ENCODE data around the gene SRRM4.

Gene SRRM4

DNA sequence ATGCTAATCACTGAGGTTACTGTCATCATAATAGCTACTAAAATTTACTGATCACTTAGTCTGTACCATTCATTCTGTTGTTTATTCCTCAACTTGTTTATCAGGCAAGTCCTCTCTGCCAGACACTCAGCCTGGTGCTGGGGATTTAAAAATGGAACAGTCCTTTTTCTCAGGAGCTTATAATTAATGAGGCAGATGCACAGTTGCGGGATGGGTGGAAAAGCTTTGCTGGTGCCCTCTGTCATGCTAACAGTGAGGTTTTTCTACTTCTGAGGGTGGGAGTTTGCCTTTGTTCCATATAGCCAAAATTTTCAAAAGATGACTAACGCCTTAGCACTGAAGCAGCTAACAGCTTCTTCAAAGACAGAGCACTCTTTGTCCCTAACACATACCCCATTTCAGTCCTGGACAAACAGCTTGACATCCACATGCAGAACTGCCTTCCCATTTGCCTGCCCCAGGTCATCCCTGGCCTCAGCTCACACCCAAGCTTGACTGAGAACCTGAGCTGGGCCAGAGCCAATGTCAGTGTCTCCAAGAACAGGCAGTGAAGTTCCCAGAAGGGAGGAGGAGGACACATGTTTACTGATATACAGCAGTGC lies 166.6 kb downstream of the SRRM4 start:
- Histone ChIP-seq H3K4me1 (ENCODE audit: control insufficient read depth, insufficient read depth, low read length) (no peaks in the 10 kb centered on the region), H3K27ac (ENCODE audit: low read depth, low read length) (no peak overlapping the region), H3K4me3 (ENCODE audit: low read length) (no peak overlapping the region), H3K9ac (ENCODE audit: low read length) (no peak overlapping the region), H3K36me3 (ENCODE audit: control insufficient read depth, insufficient read depth, low read length) (no peaks in the 10 kb centered on the region), H3K27me3 (ENCODE audit: control insufficient read depth, insufficient read depth, low read length) (no peaks in the 10 kb centered on the region)

DNA sequence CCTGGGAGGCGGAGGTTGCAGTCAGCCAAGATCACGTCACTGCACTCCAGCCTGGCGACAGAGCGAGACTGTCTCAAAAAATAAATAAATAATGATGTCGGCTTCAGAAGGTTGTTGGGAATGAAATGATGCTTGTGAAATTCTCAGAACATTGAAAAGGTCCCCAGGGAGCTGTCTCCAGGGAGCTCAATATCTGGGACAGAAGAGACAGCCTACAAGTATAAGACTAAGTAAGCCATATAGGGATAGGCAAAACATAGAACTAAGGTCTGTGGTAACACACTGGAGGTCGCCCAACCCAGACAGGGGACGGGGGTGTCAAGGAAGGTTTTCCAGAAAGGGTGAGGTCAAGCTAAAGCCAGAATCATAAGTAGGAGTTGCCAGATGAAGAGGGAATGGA lies 167.9 kb downstream of the SRRM4 start:
- Histone ChIP-seq H3K4me1 (ENCODE audit: control insufficient read depth, insufficient read depth, low read length) (no peaks in the 10 kb centered on the region), H3K27ac (ENCODE audit: low read depth, low read length) (no peak overlapping the region), H3K4me3 (ENCODE audit: low read length) (no peak overlapping the region), H3K9ac (ENCODE audit: low read length) (no peak overlapping the region), H3K36me3 (ENCODE audit: control insufficient read depth, insufficient read depth, low read length) (no peaks in the 10 kb centered on the region), H3K27me3 (ENCODE audit: control insufficient read depth, insufficient read depth, low read length) (no peaks in the 10 kb centered on the region)

DNA sequence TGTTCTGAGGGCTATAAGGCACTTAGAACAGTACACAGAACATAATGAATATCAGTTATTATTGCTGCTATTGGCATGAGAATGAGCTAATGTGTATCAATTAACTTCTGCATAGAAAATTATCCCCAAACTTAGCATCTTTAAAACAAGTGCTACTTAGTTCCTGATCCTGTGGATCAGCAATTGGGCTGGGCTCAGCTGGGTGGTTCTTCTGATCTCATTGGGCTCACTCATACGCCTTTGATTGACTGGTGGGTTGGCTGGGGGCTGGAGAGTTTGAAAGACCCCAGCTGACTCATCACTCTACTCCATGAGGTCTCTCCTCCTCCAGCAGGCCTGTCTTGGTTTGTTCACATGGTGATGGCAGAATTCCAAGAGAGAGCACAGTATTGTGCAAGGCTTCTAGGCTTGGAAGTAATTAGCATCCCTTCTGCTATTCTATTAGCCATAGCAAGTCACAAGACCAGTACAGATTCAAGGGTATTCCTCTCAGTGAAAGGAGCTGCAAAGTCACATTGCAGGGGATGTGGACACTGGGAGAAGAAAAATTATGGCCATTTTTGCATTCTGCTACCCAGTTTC lies 170.2 kb downstream of the SRRM4 start:
- Histone ChIP-seq H3K9ac (ENCODE audit: low read length) (no peak overlapping the region), H3K4me1 (ENCODE audit: control insufficient read depth, insufficient read depth, low read length) (no peaks in the 10 kb centered on the region)

DNA sequence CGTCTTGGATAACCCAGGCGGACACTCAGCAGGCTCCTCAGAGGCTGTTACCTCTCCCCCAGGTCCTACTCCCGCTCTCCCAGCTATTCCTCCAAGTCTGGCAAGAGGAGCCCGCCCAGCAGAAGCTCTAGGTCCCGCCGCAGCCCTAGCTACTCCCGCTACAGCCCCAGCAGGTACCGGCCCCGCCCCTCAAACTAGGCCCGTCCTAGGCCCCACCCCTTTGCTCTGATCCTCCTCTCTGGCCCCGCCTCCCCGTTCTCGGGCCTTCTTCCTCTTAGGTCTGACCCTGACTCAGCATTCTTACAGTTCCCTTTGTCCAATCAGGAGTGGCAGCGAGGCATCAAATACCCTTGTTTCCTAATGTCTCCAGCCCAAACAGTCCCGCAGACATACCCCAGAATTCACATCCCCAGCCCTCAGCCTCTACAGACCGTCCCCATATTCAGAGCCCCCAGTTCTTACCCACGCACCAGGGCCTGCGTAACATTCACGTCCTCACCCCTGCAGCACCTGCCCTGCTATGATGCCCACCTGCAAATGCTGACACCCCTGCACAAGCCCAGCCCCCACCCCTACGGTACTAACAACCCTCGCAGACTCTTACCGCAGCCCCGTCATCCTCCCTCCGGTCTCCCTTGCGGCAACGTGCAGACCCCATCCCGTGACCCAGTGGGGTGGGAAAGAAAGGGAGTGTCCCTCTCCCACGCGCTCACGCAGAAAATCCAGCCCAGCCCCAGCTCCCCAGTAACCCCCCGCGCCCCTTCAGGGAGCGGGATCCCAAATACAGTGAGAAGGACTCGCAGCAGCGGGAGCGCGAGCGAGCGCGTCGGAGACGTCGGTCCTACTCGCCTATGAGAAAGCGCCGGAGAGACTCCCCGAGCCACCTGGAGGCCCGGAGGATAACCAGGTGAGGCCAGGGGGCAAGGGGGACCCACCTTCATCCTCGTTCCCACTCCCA lies 172.4 kb downstream of the SRRM4 start:
- Histone ChIP-seq H3K27ac (ENCODE audit: low read depth, low read length) (no peak overlapping the region), H3K27me3 (ENCODE audit: control insufficient read depth, insufficient read depth, low read length) (no peaks in the 10 kb centered on the region), H3K4me1 (ENCODE audit: control insufficient read depth, insufficient read depth, low read length) (no peaks in the 10 kb centered on the region), H3K4me3 (ENCODE audit: low read length) (peak overlapping the region; percentile 39), H3K36me3 (ENCODE audit: control insufficient read depth, insufficient read depth, low read length) (no peaks in the 10 kb centered on the region), H3K9ac (ENCODE audit: low read length) (no peak overlapping the region)

More for the DNA sequence above, 170.2 kb downstream of the SRRM4 start:
- Histone ChIP-seq H3K36me3 (ENCODE audit: control insufficient read depth, insufficient read depth, low read length) (no peaks in the 10 kb centered on the region), H3K27me3 (ENCODE audit: control insufficient read depth, insufficient read depth, low read length) (no peaks in the 10 kb centered on the region), H3K27ac (ENCODE audit: low read depth, low read length) (no peak overlapping the region), H3K4me3 (ENCODE audit: low read length) (no peak overlapping the region)

DNA sequence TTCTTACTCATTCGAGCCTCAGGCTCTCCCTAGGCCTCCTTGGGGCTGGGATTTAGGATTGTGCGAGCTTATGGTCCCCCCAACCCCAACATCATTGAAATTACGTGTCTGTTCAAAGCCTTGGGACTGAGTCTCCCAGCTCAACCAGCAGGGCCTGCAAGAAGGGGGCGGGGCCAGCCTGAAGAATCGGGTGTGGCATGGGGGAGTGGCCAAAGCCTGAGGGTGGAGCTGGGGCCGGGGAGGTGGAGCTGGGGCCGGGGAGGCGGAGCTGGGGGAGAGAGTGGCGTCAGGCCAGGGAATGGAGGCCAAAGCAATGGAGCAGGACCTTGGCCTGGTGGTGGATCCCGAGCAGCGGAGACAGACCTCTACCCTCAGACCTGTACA lies 173.1 kb downstream of the SRRM4 start:
- H3K27ac ChIP-seq (ENCODE audit: low read depth, low read length) = no peak overlapping the region
- no peak overlapping the region for H3K4me3 ChIP-seq (ENCODE audit: low read length)
- H3K27me3 ChIP-seq (ENCODE audit: control insufficient read depth, insufficient read depth, low read length) = no peaks in the 10 kb centered on the region
- no peaks in the 10 kb centered on the region for H3K4me1 ChIP-seq (ENCODE audit: control insufficient read depth, insufficient read depth, low read length)
- H3K9ac ChIP-seq (ENCODE audit: low read length) = no peak overlapping the region
- no peaks in the 10 kb centered on the region for H3K36me3 ChIP-seq (ENCODE audit: control insufficient read depth, insufficient read depth, low read length)

DNA sequence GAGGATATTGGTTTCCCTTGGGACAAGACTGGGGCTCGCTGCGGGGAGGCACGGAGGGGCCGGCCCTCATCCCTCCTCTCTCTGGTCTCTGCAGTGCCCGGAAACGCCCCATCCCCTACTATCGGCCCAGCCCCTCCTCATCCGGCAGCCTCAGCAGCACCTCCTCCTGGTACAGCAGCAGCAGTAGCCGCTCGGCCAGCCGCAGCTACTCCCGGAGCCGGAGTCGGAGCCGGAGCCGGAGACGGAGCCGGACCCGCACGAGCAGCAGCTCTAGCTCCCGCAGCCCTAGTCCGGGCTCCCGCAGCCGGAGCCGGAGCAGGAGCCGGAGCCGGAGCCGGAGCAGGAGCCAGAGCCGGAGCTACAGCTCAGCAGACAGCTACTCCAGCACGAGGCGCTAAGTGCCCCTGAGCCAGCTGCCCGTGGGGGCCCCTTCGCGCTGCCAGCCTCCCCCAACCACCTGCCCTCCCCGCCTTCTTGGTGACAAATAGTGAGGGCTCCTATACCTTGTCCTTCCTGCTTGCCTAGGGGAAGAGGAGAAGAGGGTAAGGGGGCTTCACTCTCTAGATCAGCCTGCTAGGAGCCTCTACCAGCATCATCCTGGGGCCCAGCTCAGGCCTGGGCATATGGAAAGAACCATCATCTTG lies 175.2 kb downstream of the SRRM4 start:
- Histone ChIP-seq H3K9ac (ENCODE audit: low read length) (no peak overlapping the region), H3K36me3 (ENCODE audit: control insufficient read depth, insufficient read depth, low read length) (no peaks in the 10 kb centered on the region), H3K27ac (ENCODE audit: low read depth, low read length) (no peak overlapping the region), H3K4me1 (ENCODE audit: control insufficient read depth, insufficient read depth, low read length) (no peaks in the 10 kb centered on the region), H3K27me3 (ENCODE audit: control insufficient read depth, insufficient read depth, low read length) (no peaks in the 10 kb centered on the region), H3K4me3 (ENCODE audit: low read length) (no peak overlapping the region)

DNA sequence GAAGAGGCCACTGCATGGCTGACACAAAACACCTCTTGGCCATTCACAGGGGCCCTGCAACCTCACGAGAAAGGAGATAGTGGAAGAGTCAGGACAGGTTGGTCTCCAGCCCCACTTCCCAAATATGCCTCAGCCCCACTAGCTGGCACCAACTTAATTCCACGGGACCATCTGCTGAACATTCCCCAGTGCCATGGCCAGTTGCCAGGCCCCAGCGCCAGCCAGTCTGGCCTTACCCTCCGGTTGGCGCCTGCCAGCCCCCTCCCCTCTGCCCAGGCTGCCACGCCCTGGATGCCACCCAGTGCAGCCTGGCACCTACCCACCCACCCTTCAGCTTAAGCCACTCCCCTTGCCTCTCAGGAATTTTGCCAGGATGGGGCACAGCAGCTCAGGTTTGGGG lies 176.2 kb downstream of the SRRM4 start:
- Histone ChIP-seq H3K9ac (ENCODE audit: low read length) (no peak overlapping the region), H3K4me3 (ENCODE audit: low read length) (no peak overlapping the region), H3K27ac (ENCODE audit: low read depth, low read length) (no peak overlapping the region), H3K27me3 (ENCODE audit: control insufficient read depth, insufficient read depth, low read length) (no peaks in the 10 kb centered on the region), H3K4me1 (ENCODE audit: control insufficient read depth, insufficient read depth, low read length) (no peaks in the 10 kb centered on the region), H3K36me3 (ENCODE audit: control insufficient read depth, insufficient read depth, low read length) (no peaks in the 10 kb centered on the region)

DNA sequence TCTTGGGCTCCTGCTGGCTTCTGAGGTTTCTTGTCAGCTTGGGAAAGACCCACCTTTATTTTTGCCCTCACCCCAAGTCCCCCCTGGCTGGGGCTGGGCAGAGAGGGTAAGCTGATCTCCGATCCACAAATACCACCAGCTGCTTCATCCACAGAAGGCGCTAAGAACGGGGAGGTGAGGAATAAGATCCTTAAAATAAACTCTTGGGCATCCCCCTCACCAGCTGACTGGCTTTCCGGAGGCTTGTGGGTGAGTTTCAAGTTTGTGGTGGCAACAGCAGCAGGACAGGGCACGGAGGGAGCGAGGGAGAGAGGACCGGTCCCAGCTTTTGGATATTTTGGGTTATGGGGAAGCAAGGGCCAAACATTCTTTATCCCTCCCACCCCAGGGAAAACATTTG lies 176.6 kb downstream of the SRRM4 start:
- H3K4me1 ChIP-seq (ENCODE audit: control insufficient read depth, insufficient read depth, low read length) = no peaks in the 10 kb centered on the region
- no peak overlapping the region for H3K9ac ChIP-seq (ENCODE audit: low read length)
- no peaks in the 10 kb centered on the region for H3K27me3 ChIP-seq (ENCODE audit: control insufficient read depth, insufficient read depth, low read length)
- no peak overlapping the region for H3K27ac ChIP-seq (ENCODE audit: low read depth, low read length)
- no peaks in the 10 kb centered on the region for H3K36me3 ChIP-seq (ENCODE audit: control insufficient read depth, insufficient read depth, low read length)
- H3K4me3 ChIP-seq (ENCODE audit: low read length) = no peak overlapping the region

DNA sequence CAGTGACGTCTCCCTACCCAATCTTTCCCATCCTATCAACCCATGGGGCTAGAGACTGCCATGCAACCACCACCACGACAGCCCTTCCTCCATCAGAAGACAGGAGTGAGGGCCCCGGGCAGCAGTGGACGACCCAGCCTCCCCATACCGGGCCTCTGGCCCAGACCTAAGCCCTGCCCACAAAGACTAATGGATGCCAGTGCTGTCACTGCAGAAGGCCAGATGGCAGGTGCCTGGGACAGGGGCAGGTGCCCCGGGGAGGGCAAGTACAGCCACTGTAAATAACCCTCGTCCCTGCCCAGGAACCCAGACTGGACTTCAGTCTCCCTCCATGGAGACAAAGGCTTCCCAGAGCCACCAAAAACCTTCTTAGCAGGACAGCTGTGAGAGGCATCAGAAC lies 177.1 kb downstream of the SRRM4 start:
- no peak overlapping the region for H3K9ac ChIP-seq (ENCODE audit: low read length)
- no peak overlapping the region for H3K4me3 ChIP-seq (ENCODE audit: low read length)

DNA sequence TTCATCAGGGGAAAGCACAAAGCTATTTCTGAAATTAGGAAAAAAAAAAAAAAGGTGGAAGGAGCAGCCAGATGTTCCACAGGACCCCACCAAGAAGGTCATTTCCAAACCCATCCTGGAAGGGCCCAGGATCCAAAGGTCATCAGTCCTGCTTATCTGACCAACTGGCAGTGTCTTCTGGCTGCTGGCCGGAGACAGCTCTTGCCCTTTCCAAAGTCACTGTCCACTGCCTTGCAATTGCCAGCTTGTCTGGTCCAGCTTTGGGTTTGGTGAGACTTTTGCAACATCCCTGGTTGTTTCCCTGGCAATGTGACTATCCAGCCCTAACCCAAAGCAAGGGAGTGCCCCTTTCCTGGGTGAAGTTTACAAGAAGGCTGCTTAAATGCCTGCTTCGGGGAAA lies 178.5 kb downstream of the SRRM4 start:
- Histone ChIP-seq H3K4me1 (ENCODE audit: control insufficient read depth, insufficient read depth, low read length) (no peaks in the 10 kb centered on the region), H3K9ac (ENCODE audit: low read length) (no peak overlapping the region), H3K27ac (ENCODE audit: low read depth, low read length) (no peak overlapping the region), H3K4me3 (ENCODE audit: low read length) (no peak overlapping the region), H3K27me3 (ENCODE audit: control insufficient read depth, insufficient read depth, low read length) (no peaks in the 10 kb centered on the region), H3K36me3 (ENCODE audit: control insufficient read depth, insufficient read depth, low read length) (no peaks in the 10 kb centered on the region)

More for the DNA sequence above, 177.1 kb downstream of the SRRM4 start:
- Histone ChIP-seq H3K27ac (ENCODE audit: low read depth, low read length) (no peak overlapping the region), H3K27me3 (ENCODE audit: control insufficient read depth, insufficient read depth, low read length) (no peaks in the 10 kb centered on the region), H3K36me3 (ENCODE audit: control insufficient read depth, insufficient read depth, low read length) (no peaks in the 10 kb centered on the region), H3K4me1 (ENCODE audit: control insufficient read depth, insufficient read depth, low read length) (no peaks in the 10 kb centered on the region)

DNA sequence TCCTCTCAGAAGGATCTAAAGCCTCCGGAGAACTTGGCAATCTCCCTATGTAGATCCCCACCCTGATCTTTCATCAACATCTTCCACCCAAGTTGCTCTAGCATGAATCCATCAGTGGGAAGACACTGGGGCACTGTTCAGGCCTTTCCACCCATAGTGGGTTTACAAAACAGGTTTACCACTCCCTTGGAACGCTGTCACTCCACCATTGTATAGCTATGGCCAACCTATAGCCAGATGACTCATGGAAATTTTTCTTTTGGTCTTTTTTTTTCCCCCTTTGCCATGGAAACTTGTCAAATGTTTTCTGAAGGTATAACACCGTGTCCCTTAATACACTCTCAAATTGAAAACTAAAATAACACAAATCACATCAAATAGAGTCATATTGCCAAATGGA lies 186.6 kb downstream of the SRRM4 start:
- H3K4me1 ChIP-seq (ENCODE audit: control insufficient read depth, insufficient read depth, low read length) = no peaks in the 10 kb centered on the region
- H3K27me3 ChIP-seq (ENCODE audit: control insufficient read depth, insufficient read depth, low read length) = no peaks in the 10 kb centered on the region
- no peaks in the 10 kb centered on the region for H3K36me3 ChIP-seq (ENCODE audit: control insufficient read depth, insufficient read depth, low read length)
- no peak overlapping the region for H3K27ac ChIP-seq (ENCODE audit: low read depth, low read length)
- no peak overlapping the region for H3K4me3 ChIP-seq (ENCODE audit: low read length)
- no peak overlapping the region for H3K9ac ChIP-seq (ENCODE audit: low read length)

DNA sequence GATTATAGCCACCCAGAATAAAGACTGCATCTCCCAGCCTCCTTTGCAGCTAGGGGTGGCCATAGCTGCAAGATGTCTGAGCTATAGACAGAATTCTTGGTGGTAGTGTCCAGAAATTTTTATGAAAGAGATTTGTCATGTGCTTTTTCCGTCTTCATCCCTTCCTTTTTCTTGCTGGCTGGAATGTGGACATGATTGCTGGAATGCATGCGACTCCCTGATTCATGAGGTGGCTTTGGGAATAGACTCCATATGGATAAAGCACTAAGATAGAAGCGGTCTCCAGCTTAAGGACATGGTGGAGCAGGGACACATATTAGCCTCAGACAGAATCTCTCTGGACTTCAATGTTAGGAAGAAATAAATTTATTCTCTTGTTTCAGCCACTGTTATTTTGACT lies 187.4 kb downstream of the SRRM4 start:
- H3K36me3 ChIP-seq (ENCODE audit: control insufficient read depth, insufficient read depth, low read length) = no peaks in the 10 kb centered on the region
- no peak overlapping the region for H3K9ac ChIP-seq (ENCODE audit: low read length)
- H3K27ac ChIP-seq (ENCODE audit: low read depth, low read length) = no peak overlapping the region
- H3K4me3 ChIP-seq (ENCODE audit: low read length) = no peak overlapping the region
- no peaks in the 10 kb centered on the region for H3K27me3 ChIP-seq (ENCODE audit: control insufficient read depth, insufficient read depth, low read length)
- no peaks in the 10 kb centered on the region for H3K4me1 ChIP-seq (ENCODE audit: control insufficient read depth, insufficient read depth, low read length)

Data from rectal smooth muscle tissue (tissue), 1 donor.